ENCODE results near the gene PSMD6.

The PSMD6 gene

DNA sequence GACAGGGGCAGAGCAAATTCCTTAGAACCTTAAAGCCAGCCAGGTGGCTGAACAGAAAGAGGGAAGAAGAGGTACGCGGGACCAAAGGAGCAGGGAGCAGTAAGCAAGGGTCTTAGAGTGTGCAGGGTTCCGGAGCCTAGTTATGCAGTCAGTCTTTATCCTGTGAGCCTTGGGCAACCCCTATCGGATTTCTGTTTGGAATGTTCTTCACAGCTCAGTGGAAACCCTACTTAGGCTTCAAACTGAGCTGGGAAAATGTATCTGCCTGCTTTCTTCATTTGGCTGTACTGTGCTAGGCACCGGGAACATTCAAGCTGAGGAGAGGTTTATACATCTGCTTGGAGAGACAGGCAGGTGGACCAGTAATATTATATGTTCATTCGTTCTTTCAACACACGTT is 37.1 kb downstream of the PSMD6 start:
- H3K4me3 ChIP-seq (replicated peaks; ENCODE audit: low read depth, low read length): no peak overlapping the region
- TF ChIP-seq, protein P1, sequence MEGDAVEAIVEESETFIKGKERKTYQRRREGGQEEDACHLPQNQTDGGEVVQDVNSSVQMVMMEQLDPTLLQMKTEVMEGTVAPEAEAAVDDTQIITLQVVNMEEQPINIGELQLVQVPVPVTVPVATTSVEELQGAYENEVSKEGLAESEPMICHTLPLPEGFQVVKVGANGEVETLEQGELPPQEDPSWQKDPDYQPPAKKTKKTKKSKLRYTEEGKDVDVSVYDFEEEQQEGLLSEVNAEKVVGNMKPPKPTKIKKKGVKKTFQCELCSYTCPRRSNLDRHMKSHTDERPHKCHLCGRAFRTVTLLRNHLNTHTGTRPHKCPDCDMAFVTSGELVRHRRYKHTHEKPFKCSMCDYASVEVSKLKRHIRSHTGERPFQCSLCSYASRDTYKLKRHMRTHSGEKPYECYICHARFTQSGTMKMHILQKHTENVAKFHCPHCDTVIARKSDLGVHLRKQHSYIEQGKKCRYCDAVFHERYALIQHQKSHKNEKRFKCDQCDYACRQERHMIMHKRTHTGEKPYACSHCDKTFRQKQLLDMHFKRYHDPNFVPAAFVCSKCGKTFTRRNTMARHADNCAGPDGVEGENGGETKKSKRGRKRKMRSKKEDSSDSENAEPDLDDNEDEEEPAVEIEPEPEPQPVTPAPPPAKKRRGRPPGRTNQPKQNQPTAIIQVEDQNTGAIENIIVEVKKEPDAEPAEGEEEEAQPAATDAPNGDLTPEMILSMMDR (IDR thresholded peaks at IDR 0.05; ENCODE audit: low read depth, low read length, missing control alignments): no peak
- DNase-seq (ENCODE audit: extremely low read depth, low read depth): no peak

DNA sequence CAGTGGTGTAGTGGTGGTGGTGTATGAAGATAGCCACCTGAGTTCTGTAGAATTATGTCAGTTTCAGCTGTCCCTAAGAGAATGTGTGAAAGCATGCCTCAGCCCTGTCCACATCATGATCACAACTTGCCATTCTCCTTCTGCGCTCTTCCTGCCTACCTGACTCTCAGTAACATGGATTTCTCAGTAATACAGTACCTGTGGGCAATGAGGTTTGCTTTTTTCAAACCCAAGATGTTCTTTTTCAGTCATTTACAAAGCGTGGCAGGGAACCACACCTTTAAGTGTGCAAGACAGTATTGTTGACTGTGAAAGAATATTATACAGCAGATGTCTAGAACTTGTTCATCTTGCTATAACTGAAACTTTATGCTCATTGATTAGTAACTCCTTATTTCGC is 38.9 kb downstream of the PSMD6 start:
- H3K4me3 ChIP-seq (replicated peaks; ENCODE audit: low read depth, low read length): no peak overlapping the region
- TF ChIP-seq, protein P1 (IDR thresholded peaks at IDR 0.05; ENCODE audit: low read depth, low read length, missing control alignments): no peak

DNA sequence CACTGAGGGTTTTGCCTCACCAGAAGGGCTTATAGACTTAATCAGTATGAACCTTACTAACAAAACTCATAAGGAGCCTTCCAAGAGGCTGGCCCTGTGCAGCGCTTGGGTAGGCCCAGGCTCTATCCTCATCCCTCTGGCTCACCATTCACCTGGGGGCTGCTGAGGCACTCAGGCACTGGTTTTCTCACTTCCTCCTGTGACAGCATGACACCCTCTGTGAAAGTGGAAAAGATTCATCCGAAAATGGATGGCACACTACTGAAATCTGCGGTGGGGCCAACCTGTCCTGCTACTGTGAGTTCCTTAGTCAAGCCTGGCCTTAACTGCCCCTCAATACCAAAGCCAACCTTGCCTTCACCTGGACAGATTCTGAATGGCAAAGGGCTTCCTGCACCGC is 41.3 kb downstream of the PSMD6 start:
- no peak for DNase-seq (ENCODE audit: extremely low read depth, low read depth)
- no peak overlapping the region for H3K4me3 ChIP-seq (replicated peaks; ENCODE audit: low read depth, low read length)
- TF ChIP-seq, protein P1 (IDR thresholded peaks at IDR 0.05; ENCODE audit: low read depth, low read length, missing control alignments): no peak

More for the DNA sequence above, 38.9 kb downstream of the PSMD6 start:
- DNase-seq (ENCODE audit: extremely low read depth, low read depth): no peak

DNA sequence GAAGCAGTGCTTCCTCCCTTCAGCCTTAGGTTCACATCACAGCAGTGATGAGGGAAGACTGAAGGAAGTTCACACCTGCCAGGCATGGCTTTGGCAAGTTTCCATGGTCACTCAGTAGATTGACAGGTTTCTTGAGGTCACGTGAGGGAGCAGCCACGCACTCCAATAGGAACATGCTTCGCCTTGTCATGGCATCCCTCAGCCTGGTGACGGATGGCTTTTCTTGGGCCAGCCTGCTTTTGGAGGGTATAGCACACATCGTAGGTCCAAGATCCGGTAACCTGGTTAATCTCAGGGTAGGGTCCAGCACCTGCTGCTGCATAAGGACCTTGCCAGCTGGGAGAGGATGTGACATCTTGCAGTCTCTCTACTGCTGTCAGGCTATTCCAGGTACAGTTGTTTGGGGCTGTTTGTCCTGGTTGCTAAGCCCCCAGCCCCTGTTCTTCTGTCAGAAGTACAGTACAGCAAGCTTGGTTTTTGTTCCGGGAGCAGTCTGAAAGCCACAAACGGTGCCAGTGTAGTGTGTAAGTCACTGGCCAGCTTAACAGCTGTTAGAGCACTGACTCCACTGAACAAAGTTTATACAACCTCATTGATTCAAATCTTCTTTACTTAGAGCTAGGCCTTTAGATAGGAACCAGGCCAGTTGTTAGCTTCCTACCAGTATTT is 42.3 kb downstream of the PSMD6 start:
- DNase-seq (ENCODE audit: extremely low read depth, low read depth): no peak
- TF ChIP-seq, protein P1 (IDR thresholded peaks at IDR 0.05; ENCODE audit: low read depth, low read length, missing control alignments): no peak
- no peak overlapping the region for H3K4me3 ChIP-seq (replicated peaks; ENCODE audit: low read depth, low read length)

DNA sequence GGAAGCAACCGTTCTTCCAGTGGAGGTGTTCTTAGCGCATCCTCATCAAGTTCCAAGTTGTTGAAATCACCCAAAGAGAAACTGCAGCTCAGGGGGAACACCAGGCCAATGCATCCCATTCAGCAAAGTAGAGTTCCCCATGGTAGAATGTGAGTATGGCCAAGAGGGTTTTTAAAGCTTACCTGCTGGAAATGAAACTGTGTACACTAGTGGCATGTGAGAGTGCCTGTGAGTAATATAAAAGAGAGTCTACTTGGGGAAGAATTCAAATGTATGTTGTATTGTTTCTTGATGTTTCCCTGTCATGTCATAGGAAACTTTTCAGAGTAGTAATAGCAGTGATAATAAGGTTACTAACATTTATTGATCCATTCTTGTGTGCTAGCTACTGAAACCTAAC is 43.3 kb downstream of the PSMD6 start:
- DNase-seq (ENCODE audit: extremely low read depth, low read depth): no peak
- TF ChIP-seq, protein P1 (IDR thresholded peaks at IDR 0.05; ENCODE audit: low read depth, low read length, missing control alignments): no peak
- no peak overlapping the region for H3K4me3 ChIP-seq (replicated peaks; ENCODE audit: low read depth, low read length)

DNA sequence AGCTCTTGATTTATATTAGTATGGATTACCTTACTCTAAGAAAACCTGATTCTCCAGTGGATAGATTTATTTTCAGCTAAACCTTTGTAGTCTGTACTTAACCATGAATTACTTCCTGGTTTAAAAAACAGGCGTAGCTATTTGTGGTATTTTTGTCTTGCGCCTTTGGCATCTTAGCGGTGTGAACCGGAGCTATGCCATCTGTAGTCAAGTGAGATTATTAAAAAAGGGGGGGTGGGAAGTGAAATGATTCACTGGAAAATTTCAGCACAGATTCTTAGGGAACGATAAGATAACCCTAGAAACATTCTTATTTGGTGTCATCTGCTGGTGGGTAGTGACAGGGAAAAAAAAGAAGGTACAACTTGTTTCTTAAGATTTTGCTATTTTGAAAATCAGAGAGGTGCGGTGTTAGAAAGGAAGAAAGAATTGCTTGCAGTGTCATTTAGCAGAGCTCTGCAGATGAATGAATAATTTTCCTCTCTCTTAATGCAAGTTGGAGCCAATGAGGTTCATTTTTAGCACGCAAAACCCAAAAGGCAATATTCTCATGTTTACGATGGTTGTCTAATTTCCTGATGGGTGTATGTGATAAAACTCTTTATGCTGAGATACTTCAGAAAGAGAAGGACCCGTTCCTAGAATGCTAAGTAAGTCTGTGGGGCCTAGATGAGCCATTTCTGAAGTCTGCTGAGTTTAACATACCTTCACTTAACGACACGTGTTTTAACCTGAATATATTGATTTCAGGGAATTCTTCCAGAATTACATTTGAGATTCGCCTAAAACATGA is 44.0 kb downstream of the PSMD6 start:
- TF ChIP-seq, protein P1 (IDR thresholded peaks at IDR 0.05; ENCODE audit: low read depth, low read length, missing control alignments): no peak
- no peak for DNase-seq (ENCODE audit: extremely low read depth, low read depth)
- H3K4me3 ChIP-seq (replicated peaks; ENCODE audit: low read depth, low read length): no peak overlapping the region
